Transverse colon (tissue), 3 donors: Measurements from ENCODE around the gene HMGN2.

ENCODE experiments used
- POLR2A ChIP-seq: fragments of 450-650 bp; IDR thresholded peaks from one replicate; pipeline ENCODE4 v1.6.1; 2016; ENCODE audit warnings: antibody characterized with exemption, mild to moderate bottlenecking, moderate library complexity
- TF ChIP-seq, protein P1 (sequence below), 5 experiments: fragments of 200-600 bp in 3 of 5; fragments of 450-650 bp in 2 of 5; sonication (generic) in 3 of 5; IDR thresholded peaks; 1 replicate in 2 of 5; 2 replicates in 3 of 5; pipeline ENCODE4 v1.5.1; 2016 to 2017; ENCODE audit warnings: antibody characterized with exemption in 5 of 5, inconsistent platforms in 3 of 5, mild to moderate bottlenecking in 2 of 5, moderate library complexity in 1 of 5

DNA sequence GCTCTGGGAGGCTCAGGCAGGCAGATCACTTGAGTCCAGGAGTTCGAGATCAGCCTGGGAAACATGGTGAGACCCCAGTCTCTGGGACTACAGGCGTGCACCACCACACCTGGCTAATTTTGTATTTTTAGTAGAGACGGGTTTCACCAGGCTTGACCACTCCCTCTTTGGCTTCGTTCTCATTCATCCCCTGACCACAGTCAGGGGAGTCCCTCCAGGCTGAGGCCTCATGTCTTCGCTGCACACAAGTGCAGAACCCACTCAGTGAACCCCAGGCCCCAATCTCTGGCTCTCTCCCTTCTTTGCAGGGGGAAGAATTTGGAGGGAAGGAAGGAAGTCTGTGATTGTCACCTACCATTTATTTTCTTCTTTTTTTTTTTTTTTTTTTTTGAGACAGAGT lies 48.1 kb downstream of the HMGN2 start:
- TF ChIP-seq, protein P1, sequence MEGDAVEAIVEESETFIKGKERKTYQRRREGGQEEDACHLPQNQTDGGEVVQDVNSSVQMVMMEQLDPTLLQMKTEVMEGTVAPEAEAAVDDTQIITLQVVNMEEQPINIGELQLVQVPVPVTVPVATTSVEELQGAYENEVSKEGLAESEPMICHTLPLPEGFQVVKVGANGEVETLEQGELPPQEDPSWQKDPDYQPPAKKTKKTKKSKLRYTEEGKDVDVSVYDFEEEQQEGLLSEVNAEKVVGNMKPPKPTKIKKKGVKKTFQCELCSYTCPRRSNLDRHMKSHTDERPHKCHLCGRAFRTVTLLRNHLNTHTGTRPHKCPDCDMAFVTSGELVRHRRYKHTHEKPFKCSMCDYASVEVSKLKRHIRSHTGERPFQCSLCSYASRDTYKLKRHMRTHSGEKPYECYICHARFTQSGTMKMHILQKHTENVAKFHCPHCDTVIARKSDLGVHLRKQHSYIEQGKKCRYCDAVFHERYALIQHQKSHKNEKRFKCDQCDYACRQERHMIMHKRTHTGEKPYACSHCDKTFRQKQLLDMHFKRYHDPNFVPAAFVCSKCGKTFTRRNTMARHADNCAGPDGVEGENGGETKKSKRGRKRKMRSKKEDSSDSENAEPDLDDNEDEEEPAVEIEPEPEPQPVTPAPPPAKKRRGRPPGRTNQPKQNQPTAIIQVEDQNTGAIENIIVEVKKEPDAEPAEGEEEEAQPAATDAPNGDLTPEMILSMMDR (IDR thresholded peaks at IDR 0.05) = no peak
- TF ChIP-seq POLR2A = no peak
